HG03039 (cell line): ENCODE data around the gene TNFRSF1A.

Experiments
- ATAC-seq: cut with Tn5 transposase; IDR thresholded peaks from one replicate; pipeline ENCODE4 v1.9.1; 2021; ENCODE audit warnings: mild to moderate bottlenecking, moderate library complexity; ENCODE audit not compliant: unreplicated experiment

The TNFRSF1A gene

DNA sequence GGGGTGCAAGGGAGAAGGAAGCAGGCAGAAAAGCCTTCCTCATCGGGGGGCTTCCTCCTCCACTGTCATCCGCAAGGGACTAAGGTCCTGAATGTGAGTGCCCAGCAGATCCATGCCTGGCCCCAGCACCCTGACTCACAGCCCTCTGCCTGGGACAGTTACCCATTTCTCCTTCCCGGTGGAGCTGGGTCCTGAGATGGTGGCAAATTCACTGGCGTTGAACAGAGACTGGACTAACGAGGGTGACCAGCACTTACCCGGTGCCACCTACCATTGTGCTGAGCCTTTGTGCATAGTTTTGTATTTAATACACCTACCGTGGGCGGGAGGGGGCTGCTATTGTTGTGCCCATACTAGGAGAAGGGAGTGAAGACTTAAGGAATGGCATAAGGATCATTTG lies 62.2 kb downstream of the TNFRSF1A start:
- no peak for ATAC-seq

DNA sequence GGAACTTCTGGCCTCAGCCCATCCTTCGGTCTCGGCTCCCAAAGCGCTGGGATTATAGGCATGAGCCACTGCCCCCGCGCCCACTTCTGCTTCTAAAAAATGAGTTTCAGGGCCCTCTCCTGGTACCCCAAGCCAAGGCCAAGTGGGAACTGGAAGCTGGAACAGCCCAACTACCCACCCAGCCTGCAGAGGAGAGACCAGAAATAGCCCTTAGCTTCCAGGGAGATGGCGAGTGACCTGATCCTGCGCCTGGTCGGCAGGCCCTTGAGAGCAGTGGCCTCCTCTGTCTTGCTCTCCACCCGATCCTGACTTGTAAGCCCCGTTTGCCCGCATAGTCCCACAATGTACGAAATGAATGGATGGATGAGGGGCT lies 62.6 kb downstream of the TNFRSF1A start:
- ATAC-seq, result no peak
